Stimulated activated naive CD8-positive, alpha-beta T cell treated with anti-CD3 and anti-CD28 coated beads, Interleukin-15, amount 100 ng/mL, for 72 hours (primary cell): ENCODE measurements around the gene MRPL21.
A peak's percentile ranks its signal among the peaks of the same experiment; 100 is the strongest.

Experiments used
- ATAC-seq: fragments of 150-1000 bp; cut with Tn5 transposase; 2 replicates; pipeline ENCODE4 v1.10.0; 2021; ENCODE audit warnings: mild to moderate bottlenecking, moderate library complexity
- DNase-seq, 2 donors: peaks; one replicate each; pipeline ENCODE4 v3.0.0; 2021 to 2022
- H3K27ac Mint-ChIP-seq, 2 donors: one replicate each; pipeline ENCODE4 v1.8.0; 2022; ENCODE audit warnings: mild to moderate bottlenecking in 2 of 2, mixed read lengths in 2 of 2, moderate library complexity in 2 of 2
- H3K27me3 Mint-ChIP-seq: one replicate; pipeline ENCODE4 v1.8.0; 2022; ENCODE audit warnings: mixed read lengths
- H3K4me1 Mint-ChIP-seq: one replicate; pipeline ENCODE4 v1.8.0; 2022; ENCODE audit warnings: mild to moderate bottlenecking, mixed read lengths
- H3K4me3 Mint-ChIP-seq, 2 donors: one replicate each; pipeline ENCODE4 v1.8.0; 2022; ENCODE audit warnings: mild to moderate bottlenecking in 2 of 2, mixed read lengths in 2 of 2, moderate library complexity in 1 of 2
- H3K9me3 Mint-ChIP-seq, 2 donors: one replicate each; pipeline ENCODE4 v1.8.0; 2022; ENCODE audit warnings: mixed read lengths in 2 of 2

The MRPL21 gene

DNA sequence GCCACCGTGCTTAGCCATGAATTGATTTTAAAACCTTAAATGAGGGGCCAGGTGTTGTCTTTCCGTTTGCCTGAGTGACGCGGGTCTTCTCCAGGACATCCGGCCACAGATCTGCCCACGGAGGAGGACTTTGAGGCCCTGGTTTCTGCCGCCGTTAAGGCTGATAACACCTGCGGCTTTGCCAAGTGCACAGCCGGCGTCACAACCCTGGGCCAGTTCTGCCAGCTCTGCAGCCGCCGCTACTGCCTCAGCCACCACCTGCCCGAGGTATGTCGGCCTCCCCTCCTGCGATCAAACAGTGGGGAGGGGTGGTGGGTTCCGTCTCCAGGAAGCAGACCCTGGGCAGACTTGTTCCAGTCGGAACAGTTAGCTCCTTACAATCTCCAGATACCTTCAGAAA, 34.5 kb upstream of the MRPL21 start:
- ATAC-seq (no peak), DNase-seq (no peak)
- Mint-ChIP-seq H3K4me1 (no peaks in the 10 kb centered on the region), H3K27me3 (no peaks in the 10 kb centered on the region), H3K27ac (peak overlapping the region in 1 of 2 donors; percentile 12), H3K4me3 (no peak overlapping the region), H3K9me3 (no peaks in the 10 kb centered on the region)

DNA sequence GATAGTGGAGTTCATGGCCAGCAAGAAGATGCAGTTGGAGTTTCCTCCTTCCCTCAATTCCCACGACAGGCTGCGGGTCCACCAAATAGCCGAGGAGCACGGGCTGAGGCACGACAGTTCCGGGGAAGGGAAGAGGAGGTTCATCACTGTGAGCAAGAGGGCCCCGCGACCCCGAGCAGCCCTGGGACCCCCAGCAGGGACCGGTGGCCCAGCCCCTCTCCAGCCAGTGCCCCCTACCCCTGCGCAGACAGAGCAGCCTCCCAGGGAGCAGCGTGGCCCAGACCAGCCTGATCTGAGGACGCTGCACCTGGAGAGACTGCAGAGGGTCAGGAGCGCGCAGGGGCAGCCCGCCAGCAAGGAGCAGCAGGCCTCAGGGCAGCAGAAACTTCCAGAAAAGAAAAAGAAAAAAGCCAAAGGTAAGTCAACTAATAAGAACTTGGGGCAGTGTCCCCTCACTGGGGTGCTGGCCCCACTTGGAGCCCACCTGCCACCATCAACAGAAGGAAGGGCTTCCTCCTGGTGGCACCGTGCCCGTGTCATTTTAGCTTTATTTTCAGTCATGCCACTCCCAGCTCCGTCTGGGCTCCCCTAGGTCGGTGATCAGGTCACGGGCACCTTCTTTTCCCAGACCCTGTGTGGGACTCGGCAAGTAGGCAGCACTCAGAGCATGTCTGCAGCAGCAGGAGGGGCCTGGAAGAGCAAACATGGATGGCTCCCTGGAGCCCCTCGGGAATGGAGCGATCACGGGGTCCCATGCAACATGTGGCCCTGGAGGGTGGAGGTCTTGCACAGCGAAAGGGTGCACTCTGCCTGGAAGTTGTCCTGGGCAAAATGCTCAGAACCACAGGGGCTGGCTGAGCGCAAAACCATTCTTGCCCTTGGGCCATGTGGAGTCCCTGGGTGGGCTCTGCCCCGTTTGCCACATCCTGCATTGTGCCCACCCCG, 33.3 kb upstream of the MRPL21 start:
- Mint-ChIP-seq H3K4me3 (no peak overlapping the region), H3K27me3 (no peaks in the 10 kb centered on the region), H3K4me1 (no peaks in the 10 kb centered on the region), H3K9me3 (no peaks in the 10 kb centered on the region), H3K27ac (no peak overlapping the region)
- DNase-seq (no peak), ATAC-seq (no peak)

- no peak overlapping the region for H3K4me3 Mint-ChIP-seq
- H3K9me3 Mint-ChIP-seq = no peaks in the 10 kb centered on the region
- H3K27me3 Mint-ChIP-seq = no peaks in the 10 kb centered on the region
- no peak for ATAC-seq
- H3K4me1 Mint-ChIP-seq = no peaks in the 10 kb centered on the region
- no peak for DNase-seq
- H3K27ac Mint-ChIP-seq = no peak overlapping the region
Measured at GRCh38 chr11:68936358-68936636, 32.7 kb upstream of the MRPL21 start.

DNA sequence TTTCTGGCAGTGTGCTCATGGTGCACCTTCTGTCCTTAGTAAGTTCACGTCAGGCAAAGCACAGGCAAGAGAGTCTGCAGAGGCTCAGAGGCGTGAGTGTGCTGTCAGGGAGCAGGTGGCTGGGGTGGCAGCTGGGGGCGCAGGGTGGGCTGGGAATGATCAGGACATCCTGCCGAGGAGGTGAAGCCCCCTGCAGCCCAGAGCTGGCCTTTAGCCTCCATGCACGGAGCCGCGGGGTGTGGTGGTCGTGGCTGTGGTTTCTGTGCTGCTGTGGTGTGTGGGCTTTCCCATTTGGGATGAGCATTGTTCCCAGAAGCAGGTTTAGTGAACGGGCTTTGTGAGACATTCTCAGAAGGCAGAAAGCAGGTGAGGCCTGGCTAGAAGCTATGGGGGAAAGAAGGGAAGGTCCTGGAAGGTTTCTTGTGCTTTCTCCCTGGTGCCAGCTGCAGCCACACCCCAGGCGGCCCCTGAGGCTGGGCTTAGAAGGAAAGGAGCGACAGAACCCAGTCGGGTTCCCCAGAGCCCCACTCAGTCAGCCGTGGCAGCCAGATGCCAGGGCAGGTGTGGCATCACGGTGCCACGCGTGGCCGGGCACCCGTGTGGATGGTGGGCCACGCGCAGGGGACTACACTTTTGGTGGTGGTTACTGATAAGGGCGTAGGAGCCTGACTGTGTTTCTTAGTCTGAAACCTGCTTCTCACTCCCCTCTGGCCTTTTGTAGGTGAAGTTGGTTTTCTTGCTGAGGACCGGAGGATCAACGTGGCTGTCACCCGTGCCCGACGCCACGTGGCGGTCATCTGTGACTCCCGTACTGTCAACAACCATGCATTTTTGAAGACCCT, 32.1 kb upstream of the MRPL21 start:
- Mint-ChIP-seq H3K27ac (peak overlapping the region in 1 of 2 donors; percentile 78), H3K4me3 (no peak overlapping the region), H3K27me3 (no peaks in the 10 kb centered on the region), H3K4me1 (no peaks in the 10 kb centered on the region), H3K9me3 (no peaks in the 10 kb centered on the region)
- no peak for DNase-seq
- no peak for ATAC-seq

DNA sequence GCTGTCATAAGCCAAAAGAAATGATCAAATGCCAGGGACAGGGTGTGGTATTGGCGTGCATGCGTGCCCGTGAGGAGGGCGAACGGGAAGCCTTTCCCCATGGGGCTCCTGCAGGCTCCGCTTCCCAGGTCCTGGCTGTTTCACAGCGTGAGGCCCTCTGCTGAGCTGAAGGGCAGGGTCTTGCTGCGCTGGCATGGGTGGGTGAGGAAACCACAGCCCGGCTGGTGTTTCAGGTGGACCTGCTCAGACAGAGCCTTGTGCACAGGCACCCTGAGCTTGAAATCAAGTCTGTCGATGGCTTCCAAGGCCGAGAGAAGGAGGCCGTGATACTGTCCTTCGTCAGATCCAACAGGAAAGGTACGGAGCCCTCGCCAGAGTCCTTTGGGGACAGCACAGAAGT, 31.4 kb upstream of the MRPL21 start:
- Mint-ChIP-seq H3K4me1 (no peaks in the 10 kb centered on the region), H3K27me3 (no peaks in the 10 kb centered on the region), H3K27ac (no peak overlapping the region), H3K9me3 (no peaks in the 10 kb centered on the region), H3K4me3 (no peak overlapping the region)
- DNase-seq (no peak), ATAC-seq (no peak)

DNA sequence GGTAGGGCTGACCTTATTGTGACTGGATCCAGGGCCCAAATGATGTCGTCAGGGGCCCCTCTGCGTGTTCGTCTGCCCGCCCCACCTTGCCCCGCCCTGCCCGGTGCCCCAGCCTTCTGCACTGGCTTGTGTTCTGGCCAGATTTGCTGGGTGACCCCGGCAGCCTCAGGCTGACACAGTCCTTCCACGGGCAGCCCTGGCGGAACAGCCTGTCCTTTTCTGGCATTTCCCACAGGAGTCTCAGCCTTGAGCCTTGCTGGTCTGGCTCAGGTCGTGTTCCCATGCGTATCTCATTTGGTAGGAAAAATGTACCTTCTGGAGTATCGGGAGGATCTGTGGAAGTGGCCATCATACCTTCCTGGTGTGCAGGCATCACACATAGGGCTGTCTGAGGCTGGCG, 31.0 kb upstream of the MRPL21 start:
- DNase-seq (no peak), ATAC-seq (no peak)
- Mint-ChIP-seq H3K27me3 (no peaks in the 10 kb centered on the region), H3K9me3 (no peaks in the 10 kb centered on the region), H3K4me3 (no peak overlapping the region), H3K27ac (no peak overlapping the region), H3K4me1 (no peaks in the 10 kb centered on the region)

DNA sequence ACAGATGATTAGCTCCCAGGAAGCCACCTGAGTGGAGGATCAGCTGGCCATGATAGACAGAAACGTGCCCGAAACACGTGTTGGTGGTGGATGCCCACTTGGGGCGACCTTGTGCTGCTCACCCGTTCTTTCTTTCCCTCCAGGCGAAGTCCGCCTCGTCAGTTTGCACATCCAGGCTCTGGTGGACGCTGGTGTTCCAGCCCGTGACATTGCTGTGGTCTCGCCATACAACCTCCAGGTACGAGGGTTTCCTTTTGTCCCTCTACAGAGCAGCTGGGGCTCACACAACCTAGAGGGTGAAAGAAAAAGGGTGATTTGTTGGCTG, 30.7 kb upstream of the MRPL21 start:
- ATAC-seq = no peak
- H3K4me3 Mint-ChIP-seq = no peak overlapping the region
- no peak overlapping the region for H3K27ac Mint-ChIP-seq
- no peaks in the 10 kb centered on the region for H3K4me1 Mint-ChIP-seq
- H3K9me3 Mint-ChIP-seq = no peaks in the 10 kb centered on the region
- no peak for DNase-seq
- no peaks in the 10 kb centered on the region for H3K27me3 Mint-ChIP-seq

GRCh38 chr11:68933605-68934320, 30.1 kb upstream of the MRPL21 start:
- no peak for DNase-seq
- Mint-ChIP-seq H3K4me3 (no peak overlapping the region), H3K4me1 (no peaks in the 10 kb centered on the region), H3K9me3 (no peaks in the 10 kb centered on the region), H3K27me3 (no peaks in the 10 kb centered on the region), H3K27ac (peak overlapping the region in 1 of 2 donors; percentile 82)
- ATAC-seq = no peak

DNA sequence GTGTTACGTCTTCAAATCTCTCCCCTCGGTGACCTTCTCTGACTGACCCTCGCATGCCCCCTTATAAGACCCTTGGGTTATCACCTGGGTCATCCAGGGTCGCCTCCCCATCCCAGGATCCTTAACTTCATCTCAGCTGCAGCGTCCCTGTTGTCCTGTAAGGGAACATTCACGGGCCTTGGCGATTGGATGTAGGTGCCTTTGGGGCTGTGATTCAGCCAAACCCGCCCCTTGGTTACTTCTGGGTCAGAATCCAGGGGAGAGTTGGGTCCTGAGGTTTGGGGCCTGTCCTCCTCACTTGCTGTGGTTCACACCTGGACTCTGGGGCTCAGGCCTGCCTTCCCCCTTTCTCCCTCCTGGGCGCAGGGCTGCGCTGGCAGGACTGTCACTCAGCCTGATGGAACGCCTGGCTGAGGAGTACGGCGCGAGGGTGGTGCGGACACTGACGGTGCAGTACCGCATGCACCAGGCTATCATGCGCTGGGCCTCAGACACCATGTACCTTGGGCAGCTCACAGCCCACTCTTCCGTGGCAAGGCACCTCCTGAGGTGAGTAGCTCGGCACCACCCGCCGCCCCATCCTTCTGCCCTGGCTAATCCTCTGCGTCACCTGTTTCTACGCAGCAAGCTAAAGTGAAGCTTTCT, 29.4 kb upstream of the MRPL21 start:
- DNase-seq (no peak), ATAC-seq (no peak)
- Mint-ChIP-seq H3K27ac (peak overlapping the region in 1 of 2 donors; percentile 82), H3K4me1 (no peaks in the 10 kb centered on the region), H3K4me3 (no peak overlapping the region), H3K27me3 (no peaks in the 10 kb centered on the region), H3K9me3 (no peaks in the 10 kb centered on the region)

DNA sequence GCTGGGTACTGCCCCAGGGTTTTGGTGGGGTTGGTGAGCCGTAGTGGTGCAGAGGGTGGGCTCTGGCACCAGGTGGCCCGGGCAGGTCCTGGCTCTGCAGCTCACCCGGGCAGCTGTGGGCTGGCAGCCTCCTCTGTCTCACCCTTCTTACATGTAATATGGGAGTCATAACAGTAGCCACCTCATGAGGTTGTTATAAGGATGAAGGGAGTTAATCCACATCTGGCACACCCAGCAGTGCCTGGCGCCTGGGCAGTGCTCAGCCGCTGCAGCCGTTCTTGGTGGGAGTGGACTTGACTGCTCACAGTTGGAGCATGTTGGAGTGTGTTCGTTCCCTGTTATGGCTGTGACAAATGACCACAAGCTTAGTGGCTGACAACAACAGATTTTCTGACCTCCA, 28.7 kb upstream of the MRPL21 start:
- H3K27ac Mint-ChIP-seq = no peak overlapping the region
- H3K4me3 Mint-ChIP-seq = no peak overlapping the region
- ATAC-seq (no peak), DNase-seq (no peak)
- H3K27me3 Mint-ChIP-seq = no peaks in the 10 kb centered on the region
- H3K9me3 Mint-ChIP-seq = no peaks in the 10 kb centered on the region
- no peaks in the 10 kb centered on the region for H3K4me1 Mint-ChIP-seq

DNA sequence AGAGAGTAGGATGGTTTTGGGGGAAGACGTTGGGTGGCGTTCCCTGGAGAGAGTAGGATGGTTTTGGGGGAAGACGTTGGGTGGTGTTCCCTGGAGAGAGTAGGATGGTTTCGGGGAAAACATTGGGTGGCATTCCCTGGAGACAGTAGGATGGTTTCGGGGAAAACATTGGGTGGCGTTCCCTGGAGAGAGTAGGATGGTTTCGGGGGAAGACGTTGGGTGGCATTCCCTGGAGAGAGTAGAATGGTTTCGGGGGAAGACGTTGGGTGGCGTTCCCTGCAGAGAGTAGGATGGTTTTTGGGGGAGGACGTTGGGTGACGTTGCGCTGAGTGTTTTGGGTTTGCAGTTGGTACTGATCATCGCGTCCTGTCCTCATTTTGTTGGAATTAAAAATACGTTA, 28.3 kb upstream of the MRPL21 start:
- H3K9me3 Mint-ChIP-seq = no peaks in the 10 kb centered on the region
- no peak overlapping the region for H3K4me3 Mint-ChIP-seq
- H3K27ac Mint-ChIP-seq = peak overlapping the region in 1 of 2 donors; percentile 84
- ATAC-seq = no peak
- H3K27me3 Mint-ChIP-seq = no peaks in the 10 kb centered on the region
- H3K4me1 Mint-ChIP-seq = no peaks in the 10 kb centered on the region
- no peak for DNase-seq

DNA sequence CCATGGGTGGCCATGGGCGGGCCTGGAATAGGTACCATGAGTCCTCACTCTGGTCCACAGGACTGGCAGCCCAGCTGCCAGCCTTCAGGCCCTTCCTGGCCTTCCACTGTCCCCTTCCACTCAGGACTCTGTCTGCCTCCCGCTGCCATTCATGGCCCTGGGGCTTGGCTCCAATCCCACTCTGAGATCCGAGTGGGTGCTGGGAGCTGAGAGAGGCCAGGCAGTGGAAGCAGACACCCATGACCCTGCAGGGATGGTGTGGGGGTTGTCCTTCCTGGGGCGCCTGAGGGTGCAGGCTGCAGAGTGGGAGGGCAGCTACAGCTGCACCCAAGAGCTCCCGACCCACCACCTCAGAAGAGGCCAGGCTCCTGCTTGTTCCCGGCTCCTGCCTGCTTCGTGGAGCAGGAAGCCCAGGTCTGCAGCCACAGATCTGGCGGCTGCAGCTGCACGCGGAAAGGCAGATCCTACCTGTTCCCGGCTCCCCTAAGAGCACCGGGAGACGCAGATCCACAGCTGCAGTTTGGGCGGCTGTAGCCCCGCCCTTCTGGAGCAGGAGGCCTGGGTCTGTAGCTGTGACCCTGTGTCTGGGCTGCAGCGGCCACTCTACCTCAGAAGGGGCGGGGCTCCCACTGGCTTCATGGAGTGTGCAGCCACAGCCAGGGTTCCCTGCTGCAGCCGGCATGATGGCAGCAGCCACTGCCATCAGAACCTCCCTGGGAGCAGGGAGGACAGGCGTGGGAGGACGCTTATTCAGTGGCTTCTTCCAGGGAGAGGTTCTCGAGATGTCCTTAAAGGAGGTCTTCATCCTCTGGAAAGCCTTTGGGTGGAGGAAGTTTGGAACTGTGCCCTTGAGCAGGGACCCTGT, 27.6 kb upstream of the MRPL21 start:
- no peaks in the 10 kb centered on the region for H3K4me1 Mint-ChIP-seq
- H3K4me3 Mint-ChIP-seq = no peak overlapping the region
- H3K9me3 Mint-ChIP-seq = peaks cover 0 to 1% of the 10 kb centered on the region in 2 donors
- ATAC-seq (no peak), DNase-seq (no peak)
- peak overlapping the region in 1 of 2 donors; percentile 84 for H3K27ac Mint-ChIP-seq
- H3K27me3 Mint-ChIP-seq = no peaks in the 10 kb centered on the region

GRCh38 chr11:68929706-68930570, 26.3 kb upstream of the MRPL21 start:
- DNase-seq (no peak), ATAC-seq (no peak)
- Mint-ChIP-seq H3K9me3 (peaks cover 8 to 11% of the 10 kb centered on the region in 2 donors), H3K4me1 (no peaks in the 10 kb centered on the region), H3K27ac (no peak overlapping the region), H3K4me3 (no peak overlapping the region), H3K27me3 (no peaks in the 10 kb centered on the region)

DNA sequence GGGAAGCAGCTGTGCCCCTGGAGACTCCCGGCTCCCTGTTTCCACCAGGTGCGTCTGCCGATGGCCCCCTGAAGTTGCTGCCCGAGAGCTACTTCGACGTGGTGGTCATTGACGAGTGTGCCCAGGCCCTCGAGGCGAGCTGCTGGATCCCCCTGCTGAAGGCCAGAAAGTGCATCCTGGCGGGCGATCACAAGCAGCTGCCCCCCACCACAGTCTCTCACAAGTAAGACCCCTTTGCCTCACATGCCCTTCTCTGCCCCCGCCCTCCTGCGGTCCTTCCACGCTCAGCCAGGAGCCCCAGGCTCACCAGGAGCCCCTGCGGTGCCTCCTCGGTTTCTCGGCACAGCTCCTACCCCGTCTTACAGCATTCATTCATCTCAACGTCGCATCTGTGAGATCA, 25.5 kb upstream of the MRPL21 start:
- Mint-ChIP-seq H3K27me3 (no peaks in the 10 kb centered on the region), H3K4me1 (no peaks in the 10 kb centered on the region), H3K4me3 (no peak overlapping the region), H3K27ac (no peak overlapping the region), H3K9me3 (peaks cover 15% of the 10 kb centered on the region in 2 donors)
- DNase-seq = no peak
- no peak for ATAC-seq
